HepG2 (cell line): ENCODE data around the gene CALY. TPM values are rescaled to one million over a fixed set of nuclear protein-coding genes. Genes with fewer than 3 reads are reported as not detected.

Experiments used
- ARHGAP35 ChIP-seq: sonication (generic); formaldehyde crosslinking; IDR thresholded peaks from 2 replicates; pipeline ENCODE4 v1.9.0; 2022; ENCODE audit warnings: mild to moderate bottlenecking, inconsistent platforms, moderate library complexity, missing genetic modification reagents, borderline replicate concordance
- MIER3 ChIP-seq: IDR thresholded peaks from 2 replicates; pipeline ENCODE4 v1.6.1; 2016; ENCODE audit warnings: missing compliant biosample characterization, borderline replicate concordance
- MTA1 ChIP-seq: sonication (generic); formaldehyde crosslinking; IDR thresholded peaks from 2 replicates; pipeline ENCODE4 v1.4.0; 2020; ENCODE audit warnings: missing genetic modification reagents, mild to moderate bottlenecking, borderline replicate concordance
- SMAD9 ChIP-seq: sonication (generic); formaldehyde crosslinking; IDR thresholded peaks from 2 replicates; pipeline ENCODE4 v1.5.1; 2020; ENCODE audit warnings: mild to moderate bottlenecking, missing genetic modification reagents
- SOX5 ChIP-seq: IDR thresholded peaks from 2 replicates; pipeline ENCODE4 v1.6.1; 2016; ENCODE audit warnings: borderline replicate concordance
- ZMYM4 ChIP-seq: sonication (generic); formaldehyde crosslinking; IDR thresholded peaks from 2 replicates; pipeline ENCODE4 v1.8.1; 2023; ENCODE audit warnings: mild to moderate bottlenecking, missing genetic modification reagents
- ZNF24 ChIP-seq: fragments of 450-650 bp; IDR thresholded peaks from 2 replicates; pipeline ENCODE4 v1.6.1; 2017; ENCODE audit warnings: antibody characterized with exemption, mild to moderate bottlenecking
- ZNF264 ChIP-seq: sonication (generic); formaldehyde crosslinking; IDR thresholded peaks from 2 replicates; pipeline ENCODE4 v1.4.0; 2020; ENCODE audit warnings: missing genetic modification reagents
- ZNF598 ChIP-seq: sonication (generic); formaldehyde crosslinking; IDR thresholded peaks from 2 replicates; pipeline ENCODE4 v1.5.1; 2020; ENCODE audit warnings: mild to moderate bottlenecking, missing genetic modification reagents, borderline replicate concordance
- ZNF670 ChIP-seq: sonication (generic); formaldehyde crosslinking; IDR thresholded peaks from 2 replicates; pipeline ENCODE4 v1.8.0; 2022; ENCODE audit warnings: mild to moderate bottlenecking, missing genetic modification reagents, borderline replicate concordance
- ZNF770 ChIP-seq: sonication (generic); formaldehyde crosslinking; IDR thresholded peaks from 2 replicates; pipeline ENCODE4 v1.5.0; 2020; ENCODE audit warnings: mild to moderate bottlenecking, missing genetic modification reagents
- ZNF841 ChIP-seq: sonication (generic); formaldehyde crosslinking; IDR thresholded peaks from 2 replicates; pipeline ENCODE4 v1.8.1; 2023; ENCODE audit warnings: missing genetic modification reagents, borderline replicate concordance
- polyA plus RNA-seq, 8 experiments: library from polyadenylated mRNA; depleted of rRNA in 3 of 8; stranded (reverse) in 7 of 8; unstranded in 1 of 8; fragments of >200 nt; fragmentation: Illumina TruSeq in 4 of 8; extraction: Trizol in 4 of 8; gene quantifications; 2 replicates each; pipeline versions ENCODE4 v1.2.1 to v1.2.3, GENCODE V29; 2011 to 2016; ENCODE audit warnings: low read depth in 4 of 8, missing spikeins in 1 of 8, mixed read lengths in 1 of 8; ENCODE audit not compliant: insufficient read depth in 1 of 8
- total RNA-seq, 5 experiments: library from RNA; depleted of rRNA; stranded (reverse); fragments of >200 nt; fragmentation: Illumina TruSeq; extraction: Trizol; gene quantifications; 2 replicates each; pipeline ENCODE4 v1.2.3, GENCODE V29; 2016; ENCODE audit warnings: low read depth in 1 of 5
- TF ChIP-seq, protein P1 (sequence below), 2 experiments: fragments of 450-650 bp in 1 of 2; sonication (generic) in 1 of 2; formaldehyde crosslinking in 1 of 2; IDR thresholded peaks; 2 replicates each; pipeline versions ENCODE4 v1.6.1 to v1.8.0; 2016 to 2022; ENCODE audit warnings: antibody characterized with exemption in 1 of 2, mild to moderate bottlenecking in 1 of 2, missing genetic modification reagents in 1 of 2
- TF ChIP-seq, protein P2 (sequence below): sonication (generic); formaldehyde crosslinking; IDR thresholded peaks from 2 replicates; pipeline ENCODE4 v1.4.0; 2020; ENCODE audit warnings: missing genetic modification reagents
- TF ChIP-seq, protein P3 (sequence below): sonication (generic); IDR thresholded peaks from 2 replicates; pipeline ENCODE4 v1.6.1; 2016; ENCODE audit warnings: low read depth, borderline replicate concordance

The CALY gene
- total and polyA plus RNA-seq, 2 of the 13 experiments (the other 11 are each of a cell fraction or from before 2014, with no cell fraction given), result 0.08 TPM; not detected in 1

DNA sequence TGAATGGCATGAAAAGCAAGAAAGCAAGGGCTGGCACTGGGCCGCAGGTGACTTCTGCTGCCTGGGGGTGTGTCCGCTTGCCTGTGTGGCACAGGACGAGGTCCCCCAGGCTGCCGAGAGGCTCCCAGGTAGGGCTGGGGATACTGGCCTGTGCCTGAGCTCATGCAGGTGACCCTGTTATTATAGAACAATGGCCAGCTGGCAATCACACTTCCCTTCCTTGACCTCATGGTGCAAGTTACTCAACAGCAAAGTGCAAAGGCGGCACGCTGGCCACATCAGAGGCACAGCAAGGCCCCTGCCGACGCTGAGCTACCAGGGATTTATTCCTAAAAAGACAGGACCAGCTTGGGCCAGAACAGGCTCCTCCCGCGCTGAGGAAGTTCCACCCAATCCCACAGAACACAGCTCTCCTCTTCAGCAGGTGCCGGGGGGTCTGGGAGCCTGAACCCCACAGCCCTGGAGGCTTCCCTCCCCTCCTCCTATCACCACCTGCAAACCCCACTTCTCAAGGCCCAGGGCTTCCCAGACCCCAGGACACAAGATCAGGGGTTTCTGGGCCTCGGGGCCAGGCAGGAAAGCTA lies 58.6 kb downstream of the CALY start (continued):
- TF ChIP-seq, protein P1, sequence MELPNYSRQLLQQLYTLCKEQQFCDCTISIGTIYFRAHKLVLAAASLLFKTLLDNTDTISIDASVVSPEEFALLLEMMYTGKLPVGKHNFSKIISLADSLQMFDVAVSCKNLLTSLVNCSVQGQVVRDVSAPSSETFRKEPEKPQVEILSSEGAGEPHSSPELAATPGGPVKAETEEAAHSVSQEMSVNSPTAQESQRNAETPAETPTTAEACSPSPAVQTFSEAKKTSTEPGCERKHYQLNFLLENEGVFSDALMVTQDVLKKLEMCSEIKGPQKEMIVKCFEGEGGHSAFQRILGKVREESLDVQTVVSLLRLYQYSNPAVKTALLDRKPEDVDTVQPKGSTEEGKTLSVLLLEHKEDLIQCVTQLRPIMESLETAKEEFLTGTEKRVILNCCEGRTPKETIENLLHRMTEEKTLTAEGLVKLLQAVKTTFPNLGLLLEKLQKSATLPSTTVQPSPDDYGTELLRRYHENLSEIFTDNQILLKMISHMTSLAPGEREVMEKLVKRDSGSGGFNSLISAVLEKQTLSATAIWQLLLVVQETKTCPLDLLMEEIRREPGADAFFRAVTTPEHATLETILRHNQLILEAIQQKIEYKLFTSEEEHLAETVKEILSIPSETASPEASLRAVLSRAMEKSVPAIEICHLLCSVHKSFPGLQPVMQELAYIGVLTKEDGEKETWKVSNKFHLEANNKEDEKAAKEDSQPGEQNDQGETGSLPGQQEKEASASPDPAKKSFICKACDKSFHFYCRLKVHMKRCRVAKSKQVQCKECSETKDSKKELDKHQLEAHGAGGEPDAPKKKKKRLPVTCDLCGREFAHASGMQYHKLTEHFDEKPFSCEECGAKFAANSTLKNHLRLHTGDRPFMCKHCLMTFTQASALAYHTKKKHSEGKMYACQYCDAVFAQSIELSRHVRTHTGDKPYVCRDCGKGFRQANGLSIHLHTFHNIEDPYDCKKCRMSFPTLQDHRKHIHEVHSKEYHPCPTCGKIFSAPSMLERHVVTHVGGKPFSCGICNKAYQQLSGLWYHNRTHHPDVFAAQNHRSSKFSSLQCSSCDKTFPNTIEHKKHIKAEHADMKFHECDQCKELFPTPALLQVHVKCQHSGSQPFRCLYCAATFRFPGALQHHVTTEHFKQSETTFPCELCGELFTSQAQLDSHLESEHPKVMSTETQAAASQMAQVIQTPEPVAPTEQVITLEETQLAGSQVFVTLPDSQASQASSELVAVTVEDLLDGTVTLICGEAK (IDR thresholded peaks at IDR 0.05), result no peak
- TF ChIP-seq, protein P1 (CRISPR knock-in tag; IDR thresholded peaks at IDR 0.05), result 0 out of 2 replicates have a peak, but pooled peaks have one; percentile 42
- TF ChIP-seq MIER3 (CRISPR knock-in tag) (no peak), MTA1 (CRISPR knock-in tag) (peak; percentile 4; the same call in 1 of the 2 replicates), ZMYM4 (CRISPR knock-in tag) (no peak), ZNF264 (CRISPR knock-in tag) (no peak), ZNF770 (CRISPR knock-in tag) (no peak), ZNF841 (CRISPR knock-in tag) (no peak), SMAD9 (CRISPR knock-in tag) (no peak), ZNF24 (no peak), SOX5 (CRISPR knock-in tag) (peak; percentile 97), ZNF598 (CRISPR knock-in tag) (no peak), ARHGAP35 (CRISPR knock-in tag) (no peak), ZNF670 (CRISPR knock-in tag) (no peak)
- TF ChIP-seq, protein P2, sequence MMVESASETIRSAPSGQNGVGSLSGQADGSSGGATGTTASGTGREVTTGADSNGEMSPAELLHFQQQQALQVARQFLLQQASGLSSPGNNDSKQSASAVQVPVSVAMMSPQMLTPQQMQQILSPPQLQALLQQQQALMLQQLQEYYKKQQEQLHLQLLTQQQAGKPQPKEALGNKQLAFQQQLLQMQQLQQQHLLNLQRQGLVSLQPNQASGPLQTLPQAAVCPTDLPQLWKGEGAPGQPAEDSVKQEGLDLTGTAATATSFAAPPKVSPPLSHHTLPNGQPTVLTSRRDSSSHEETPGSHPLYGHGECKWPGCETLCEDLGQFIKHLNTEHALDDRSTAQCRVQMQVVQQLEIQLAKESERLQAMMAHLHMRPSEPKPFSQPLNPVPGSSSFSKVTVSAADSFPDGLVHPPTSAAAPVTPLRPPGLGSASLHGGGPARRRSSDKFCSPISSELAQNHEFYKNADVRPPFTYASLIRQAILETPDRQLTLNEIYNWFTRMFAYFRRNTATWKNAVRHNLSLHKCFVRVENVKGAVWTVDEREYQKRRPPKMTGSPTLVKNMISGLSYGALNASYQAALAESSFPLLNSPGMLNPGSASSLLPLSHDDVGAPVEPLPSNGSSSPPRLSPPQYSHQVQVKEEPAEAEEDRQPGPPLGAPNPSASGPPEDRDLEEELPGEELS (CRISPR knock-in tag), result no peak
- TF ChIP-seq, protein P3, sequence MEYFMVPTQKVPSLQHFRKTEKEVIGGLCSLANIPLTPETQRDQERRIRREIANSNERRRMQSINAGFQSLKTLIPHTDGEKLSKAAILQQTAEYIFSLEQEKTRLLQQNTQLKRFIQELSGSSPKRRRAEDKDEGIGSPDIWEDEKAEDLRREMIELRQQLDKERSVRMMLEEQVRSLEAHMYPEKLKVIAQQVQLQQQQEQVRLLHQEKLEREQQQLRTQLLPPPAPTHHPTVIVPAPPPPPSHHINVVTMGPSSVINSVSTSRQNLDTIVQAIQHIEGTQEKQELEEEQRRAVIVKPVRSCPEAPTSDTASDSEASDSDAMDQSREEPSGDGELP, result peak; percentile 86; the same call in 1 of the 2 replicates
